Activated B cell treated with CpG ODN at 0.5 μM for 24 hours (primary cell): ENCODE results near the gene HIBCH. TPM values are rescaled to one million over a fixed set of nuclear protein-coding genes. Genes with fewer than 3 reads are reported as not detected.

ENCODE experiments used
- ATAC-seq: fragments of 200-7000 bp; cut with Tn5 transposase; one replicate; pipeline ENCODE4 v1.10.0; 2021; ENCODE audit warnings: low read depth, mild to moderate bottlenecking, moderate library complexity
- CTCF ChIA-PET: fragments of 350-600 bp; sonication (Branson Sonifier 250); formaldehyde crosslinking; loops from one replicate; lab custom pipeline; 2021; ENCODE audit warnings: antibody characterized with exemption; lab: Charles Lee
- POLR2A ChIA-PET: fragments of 350-600 bp; sonication (Branson Sonifier 250); formaldehyde crosslinking; loops from one replicate; lab custom pipeline; 2021; ENCODE audit warnings: antibody characterized with exemption; lab: Charles Lee
- DNase-seq: peaks from one replicate; pipeline ENCODE4 v3.0.0; 2022
- H3K27ac Mint-ChIP-seq: one replicate; pipeline ENCODE4 v1.8.0; 2020; ENCODE audit warnings: mixed read lengths
- H3K27me3 Mint-ChIP-seq: one replicate; pipeline ENCODE4 v1.8.0; 2021; ENCODE audit warnings: mixed read lengths
- H3K36me3 Mint-ChIP-seq: one replicate; pipeline ENCODE4 v1.8.0; 2021; ENCODE audit warnings: low read depth, mixed read lengths
- H3K4me1 Mint-ChIP-seq: one replicate; pipeline ENCODE4 v1.8.0; 2021; ENCODE audit warnings: mixed read lengths
- H3K4me3 Mint-ChIP-seq: one replicate; pipeline ENCODE4 v1.8.0; 2020; ENCODE audit warnings: mild to moderate bottlenecking, mixed read lengths
- H3K9me3 Mint-ChIP-seq: one replicate; pipeline ENCODE4 v1.8.0; 2020; ENCODE audit warnings: mixed read lengths
- CTCF ChIP-seq: fragments of 200-600 bp; IDR thresholded peaks from one replicate; pipeline ENCODE4 v1.8.0; 2022; ENCODE audit warnings: antibody characterized with exemption, mild to moderate bottlenecking
- intact Hi-C: fragments of 100-400 bp; cut with micrococcal nuclease; formaldehyde crosslinking; loops from one replicate; pipeline ENCODE4 v1.15.1; 2024
- total RNA-seq: library from RNA; stranded (reverse); gene quantifications from 2 replicates; pipeline ENCODE4 v1.2.3, GENCODE V29; 2022

The HIBCH gene
- total RNA-seq, 1 donor from 2014 or later: 21.2 TPM

- H3K36me3 Mint-ChIP-seq: peaks cover 35% of the 10 kb centered on the region
- POLR2A ChIA-PET: no interaction called here
- no peak for TF ChIP-seq CTCF
- CTCF ChIA-PET: no interaction called here
- no peak overlapping the region for H3K27ac Mint-ChIP-seq
- no peaks in the 10 kb centered on the region for H3K27me3 Mint-ChIP-seq
- DNase-seq (no peak), ATAC-seq (no peak)
- H3K9me3 Mint-ChIP-seq: no peaks in the 10 kb centered on the region
- intact Hi-C loops: no loop called here
- peaks cover 15% of the 10 kb centered on the region for H3K4me1 Mint-ChIP-seq
- H3K4me3 Mint-ChIP-seq: no peak overlapping the region
Measured at GRCh38 chr2:190311893-190312634, 7.6 kb downstream of the HIBCH start.

- intact Hi-C loops: no loop called here
- Mint-ChIP-seq H3K9me3 (no peaks in the 10 kb centered on the region), H3K36me3 (peaks cover 60% of the 10 kb centered on the region), H3K27ac (no peak overlapping the region), H3K27me3 (no peaks in the 10 kb centered on the region), H3K4me3 (no peak overlapping the region), H3K4me1 (peaks cover 2% of the 10 kb centered on the region)
- ATAC-seq (no peak), DNase-seq (no peak)
- ChIA-PET POLR2A (no interaction called here), CTCF (no interaction called here)
- TF ChIP-seq CTCF: no peak
Measured at GRCh38 chr2:190308031-190308430, 11.6 kb downstream of the HIBCH start.

- ATAC-seq (no peak), DNase-seq (no peak)
- CTCF ChIA-PET: no interaction called here
- Mint-ChIP-seq H3K27me3 (no peaks in the 10 kb centered on the region), H3K4me3 (no peak overlapping the region), H3K9me3 (peaks cover 11% of the 10 kb centered on the region), H3K4me1 (peaks cover 2% of the 10 kb centered on the region), H3K27ac (no peak overlapping the region), H3K36me3 (peaks cover 72% of the 10 kb centered on the region)
- intact Hi-C loops: no loop called here
- no peak for TF ChIP-seq CTCF
- POLR2A ChIA-PET: no interaction called here
Measured at GRCh38 chr2:190304404-190304803, 15.2 kb downstream of the HIBCH start.

GRCh38 chr2:190303647-190304046, 16.0 kb downstream of the HIBCH start:
- Mint-ChIP-seq H3K4me1 (peaks cover 2% of the 10 kb centered on the region), H3K36me3 (peaks cover 73% of the 10 kb centered on the region), H3K27me3 (no peaks in the 10 kb centered on the region), H3K9me3 (peaks cover 11% of the 10 kb centered on the region), H3K4me3 (no peak overlapping the region), H3K27ac (no peak overlapping the region)
- no peak for TF ChIP-seq CTCF
- DNase-seq (no peak), ATAC-seq (no peak)
- CTCF ChIA-PET: no interaction called here
- POLR2A ChIA-PET: no interaction called here
- intact Hi-C loops: no loop called here

- TF ChIP-seq CTCF: no peak
- intact Hi-C loops: no loop called here
- Mint-ChIP-seq H3K4me3 (no peak overlapping the region), H3K36me3 (peaks cover 73% of the 10 kb centered on the region), H3K4me1 (peaks cover 2% of the 10 kb centered on the region), H3K27ac (no peak overlapping the region), H3K27me3 (no peaks in the 10 kb centered on the region), H3K9me3 (peaks cover 17% of the 10 kb centered on the region)
- POLR2A ChIA-PET: no interaction called here
- ATAC-seq (no peak), DNase-seq (no peak)
- CTCF ChIA-PET: no interaction called here
Measured at GRCh38 chr2:190302052-190302451, 17.6 kb downstream of the HIBCH start.
